Panc1 (cell line): Measurements from ENCODE around the gene GHDC. TPM values are rescaled to one million over a fixed set of nuclear protein-coding genes. Genes with fewer than 3 reads are reported as not detected.
A peak's percentile ranks its signal among the peaks of the same experiment; 100 is the strongest.

Experiments
- ATAC-seq: fragments of 200-7000 bp; cut with Tn5 transposase; 2 replicates; pipeline ENCODE4 v1.9.1; 2020; ENCODE audit warnings: mild to moderate bottlenecking, moderate library complexity
- BruUV-seq: library from RNA; stranded (reverse); fragments of 400-500 nt; replicated peaks from 2 replicates; lab custom pipeline; 2021; lab: Mats Ljungman, UMichigan
- CTCF ChIA-PET: fragments of 300-600 bp; sonication (Branson Sonifier 250); formaldehyde crosslinking; loops from one replicate; lab custom pipeline; 2022; ENCODE audit warnings: antibody characterized with exemption; lab: Charles Lee
- POLR2A ChIA-PET: fragments of 300-600 bp; sonication (Branson Sonifier 250); formaldehyde crosslinking; loops from one replicate; lab custom pipeline; 2022; ENCODE audit warnings: antibody characterized with exemption; lab: Charles Lee
- DNase-seq: peaks from one replicate; pipeline ENCODE4 v3.0.0-alpha.2; 2010; ENCODE audit warnings: low read depth, low spot score
- H3K27ac ChIP-seq: 2 replicates; pipeline ENCODE4 v1.5.1; 2011; ENCODE audit warnings: mild to moderate bottlenecking, low read length, inconsistent platforms
- H3K27me3 ChIP-seq: fragments of 200-500 bp; sonication (Bioruptor generic); 2 replicates; pipeline ENCODE4 v1.6.0; 2014; ENCODE audit warnings: low read length, inconsistent platforms; ENCODE audit not compliant: control insufficient read depth, insufficient read depth
- H3K36me3 ChIP-seq: fragments of 200-500 bp; sonication (Bioruptor generic); 2 replicates; pipeline ENCODE4 v1.5.1; 2014; ENCODE audit warnings: inconsistent platforms, mild to moderate bottlenecking, low read length, moderate library complexity; ENCODE audit not compliant: control insufficient read depth, insufficient read depth
- H3K4me1 ChIP-seq: 2 replicates; pipeline ENCODE4 v1.5.1; 2011; ENCODE audit warnings: inconsistent platforms, mild to moderate bottlenecking, low read length, moderate library complexity; ENCODE audit not compliant: control insufficient read depth, insufficient read depth
- H3K4me3 ChIP-seq, 2 experiments: 2 replicates each; pipeline ENCODE4 v1.5.1; 2011 to 2012; ENCODE audit warnings: low read depth in 2 of 2, low read length in 2 of 2, mild to moderate bottlenecking in 2 of 2, inconsistent platforms in 1 of 2, moderate library complexity in 1 of 2
- H3K9me3 ChIP-seq: fragments of 200-500 bp; sonication (Bioruptor generic); 2 replicates; pipeline ENCODE4 v1.5.1; 2014; ENCODE audit warnings: low read depth, mild to moderate bottlenecking, inconsistent platforms, low read length, moderate library complexity; ENCODE audit not compliant: control insufficient read depth, insufficient read depth
- POLR2AphosphoS5 ChIP-seq: IDR thresholded peaks from 2 replicates; pipeline ENCODE4 v1.6.1; 2012; ENCODE audit warnings: mild to moderate bottlenecking, low read depth, low read length, moderate library complexity
- SIN3A ChIP-seq: IDR thresholded peaks from 2 replicates; pipeline ENCODE4 v1.6.1; 2012; ENCODE audit warnings: low read depth, mild to moderate bottlenecking, low read length, moderate library complexity, borderline replicate concordance; ENCODE audit not compliant: insufficient read depth
- TCF7L2 ChIP-seq: IDR thresholded peaks from 2 replicates; pipeline ENCODE4 v1.6.1; 2011; ENCODE audit warnings: mild to moderate bottlenecking, low read depth, low read length, inconsistent platforms
- in situ Hi-C: cut with HindIII; loops from 2 replicates; pipeline ENCODE4 v1.10.0; 2016; ENCODE audit warnings: low sequenced_read_pairs, low pct_unique_long_range_greater_than_20kb
- intact Hi-C: fragments of 100-400 bp; cut with micrococcal nuclease; formaldehyde crosslinking; loops from one replicate; pipeline ENCODE4 v1.10.0; 2022; ENCODE audit not compliant: unreplicated experiment
- total RNA-seq: library from RNA; stranded (reverse); gene quantifications from one replicate; pipeline ENCODE4 v1.2.1, GENCODE V29; 2021; ENCODE audit not compliant: unreplicated experiment
- TF ChIP-seq, protein P1 (sequence below): fragments of 450-650 bp; IDR thresholded peaks from 2 replicates; pipeline ENCODE4 v1.5.1; 2017; ENCODE audit warnings: mild to moderate bottlenecking
- TF ChIP-seq, protein P2 (sequence below), 2 experiments: IDR thresholded peaks; 2 replicates each; pipeline ENCODE4 v1.6.1; 2011 to 2012; ENCODE audit warnings: low read depth in 2 of 2, control low read depth in 1 of 2, low read length in 1 of 2, mild to moderate bottlenecking in 1 of 2, moderate library complexity in 1 of 2; ENCODE audit not compliant: insufficient read depth in 1 of 2

GHDC gene
- total RNA-seq, 1 experiment from 2014 or later, result 21.8 TPM

DNA sequence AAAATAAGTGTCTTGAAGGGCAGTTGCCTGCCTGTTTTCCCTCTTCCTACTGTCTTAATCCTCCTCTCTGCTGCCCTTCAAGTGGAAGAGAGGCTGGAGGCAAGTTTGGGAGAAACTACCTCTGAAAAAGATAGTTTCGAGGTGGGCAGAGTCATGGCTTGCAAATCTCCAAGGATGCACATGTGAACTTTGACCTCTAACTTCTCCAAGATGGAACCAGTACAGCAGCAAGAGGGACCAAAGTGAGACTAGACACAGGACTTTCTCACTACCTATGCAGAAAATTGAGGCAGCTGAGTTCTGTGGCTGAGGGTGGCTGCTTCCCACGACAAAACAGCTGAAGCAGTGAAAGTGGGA, 12.5 kb downstream of the GHDC start:
- peak overlapping the region; percentile 51; the same call in 1 of the 2 replicates for H3K27ac ChIP-seq
- ATAC-seq (no peak), DNase-seq (no peak)
- H3K36me3 ChIP-seq, result no peaks in the 10 kb centered on the region
- in situ Hi-C loops, result no loop called here
- CTCF ChIA-PET, result no interaction called here
- BruUV-seq, result no TSS peak
- TF ChIP-seq, protein P1, sequence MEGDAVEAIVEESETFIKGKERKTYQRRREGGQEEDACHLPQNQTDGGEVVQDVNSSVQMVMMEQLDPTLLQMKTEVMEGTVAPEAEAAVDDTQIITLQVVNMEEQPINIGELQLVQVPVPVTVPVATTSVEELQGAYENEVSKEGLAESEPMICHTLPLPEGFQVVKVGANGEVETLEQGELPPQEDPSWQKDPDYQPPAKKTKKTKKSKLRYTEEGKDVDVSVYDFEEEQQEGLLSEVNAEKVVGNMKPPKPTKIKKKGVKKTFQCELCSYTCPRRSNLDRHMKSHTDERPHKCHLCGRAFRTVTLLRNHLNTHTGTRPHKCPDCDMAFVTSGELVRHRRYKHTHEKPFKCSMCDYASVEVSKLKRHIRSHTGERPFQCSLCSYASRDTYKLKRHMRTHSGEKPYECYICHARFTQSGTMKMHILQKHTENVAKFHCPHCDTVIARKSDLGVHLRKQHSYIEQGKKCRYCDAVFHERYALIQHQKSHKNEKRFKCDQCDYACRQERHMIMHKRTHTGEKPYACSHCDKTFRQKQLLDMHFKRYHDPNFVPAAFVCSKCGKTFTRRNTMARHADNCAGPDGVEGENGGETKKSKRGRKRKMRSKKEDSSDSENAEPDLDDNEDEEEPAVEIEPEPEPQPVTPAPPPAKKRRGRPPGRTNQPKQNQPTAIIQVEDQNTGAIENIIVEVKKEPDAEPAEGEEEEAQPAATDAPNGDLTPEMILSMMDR, result no peak
- TF ChIP-seq SIN3A (no peak), TCF7L2 (no peak), POLR2AphosphoS5 (no peak)
- TF ChIP-seq, protein P2, sequence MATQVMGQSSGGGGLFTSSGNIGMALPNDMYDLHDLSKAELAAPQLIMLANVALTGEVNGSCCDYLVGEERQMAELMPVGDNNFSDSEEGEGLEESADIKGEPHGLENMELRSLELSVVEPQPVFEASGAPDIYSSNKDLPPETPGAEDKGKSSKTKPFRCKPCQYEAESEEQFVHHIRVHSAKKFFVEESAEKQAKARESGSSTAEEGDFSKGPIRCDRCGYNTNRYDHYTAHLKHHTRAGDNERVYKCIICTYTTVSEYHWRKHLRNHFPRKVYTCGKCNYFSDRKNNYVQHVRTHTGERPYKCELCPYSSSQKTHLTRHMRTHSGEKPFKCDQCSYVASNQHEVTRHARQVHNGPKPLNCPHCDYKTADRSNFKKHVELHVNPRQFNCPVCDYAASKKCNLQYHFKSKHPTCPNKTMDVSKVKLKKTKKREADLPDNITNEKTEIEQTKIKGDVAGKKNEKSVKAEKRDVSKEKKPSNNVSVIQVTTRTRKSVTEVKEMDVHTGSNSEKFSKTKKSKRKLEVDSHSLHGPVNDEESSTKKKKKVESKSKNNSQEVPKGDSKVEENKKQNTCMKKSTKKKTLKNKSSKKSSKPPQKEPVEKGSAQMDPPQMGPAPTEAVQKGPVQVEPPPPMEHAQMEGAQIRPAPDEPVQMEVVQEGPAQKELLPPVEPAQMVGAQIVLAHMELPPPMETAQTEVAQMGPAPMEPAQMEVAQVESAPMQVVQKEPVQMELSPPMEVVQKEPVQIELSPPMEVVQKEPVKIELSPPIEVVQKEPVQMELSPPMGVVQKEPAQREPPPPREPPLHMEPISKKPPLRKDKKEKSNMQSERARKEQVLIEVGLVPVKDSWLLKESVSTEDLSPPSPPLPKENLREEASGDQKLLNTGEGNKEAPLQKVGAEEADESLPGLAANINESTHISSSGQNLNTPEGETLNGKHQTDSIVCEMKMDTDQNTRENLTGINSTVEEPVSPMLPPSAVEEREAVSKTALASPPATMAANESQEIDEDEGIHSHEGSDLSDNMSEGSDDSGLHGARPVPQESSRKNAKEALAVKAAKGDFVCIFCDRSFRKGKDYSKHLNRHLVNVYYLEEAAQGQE (IDR thresholded peaks at IDR 0.05; ENCODE audit: insufficient read depth in 1 of 2, low read depth in 2 of 2, low read length in 1 of 2), result no peak
- POLR2A ChIA-PET, result interaction anchor here (0.6 kb wide), 1 partner anchor 143 kb away, joined by 4 read pairs; no protein-coding TSS in a partner anchor
- peaks cover 12% of the 10 kb centered on the region for H3K4me1 ChIP-seq
- H3K4me3 ChIP-seq, result no peak overlapping the region
- no peaks in the 10 kb centered on the region for H3K9me3 ChIP-seq
- H3K27me3 ChIP-seq, result no peaks in the 10 kb centered on the region
- intact Hi-C loops, result no loop called here

DNA sequence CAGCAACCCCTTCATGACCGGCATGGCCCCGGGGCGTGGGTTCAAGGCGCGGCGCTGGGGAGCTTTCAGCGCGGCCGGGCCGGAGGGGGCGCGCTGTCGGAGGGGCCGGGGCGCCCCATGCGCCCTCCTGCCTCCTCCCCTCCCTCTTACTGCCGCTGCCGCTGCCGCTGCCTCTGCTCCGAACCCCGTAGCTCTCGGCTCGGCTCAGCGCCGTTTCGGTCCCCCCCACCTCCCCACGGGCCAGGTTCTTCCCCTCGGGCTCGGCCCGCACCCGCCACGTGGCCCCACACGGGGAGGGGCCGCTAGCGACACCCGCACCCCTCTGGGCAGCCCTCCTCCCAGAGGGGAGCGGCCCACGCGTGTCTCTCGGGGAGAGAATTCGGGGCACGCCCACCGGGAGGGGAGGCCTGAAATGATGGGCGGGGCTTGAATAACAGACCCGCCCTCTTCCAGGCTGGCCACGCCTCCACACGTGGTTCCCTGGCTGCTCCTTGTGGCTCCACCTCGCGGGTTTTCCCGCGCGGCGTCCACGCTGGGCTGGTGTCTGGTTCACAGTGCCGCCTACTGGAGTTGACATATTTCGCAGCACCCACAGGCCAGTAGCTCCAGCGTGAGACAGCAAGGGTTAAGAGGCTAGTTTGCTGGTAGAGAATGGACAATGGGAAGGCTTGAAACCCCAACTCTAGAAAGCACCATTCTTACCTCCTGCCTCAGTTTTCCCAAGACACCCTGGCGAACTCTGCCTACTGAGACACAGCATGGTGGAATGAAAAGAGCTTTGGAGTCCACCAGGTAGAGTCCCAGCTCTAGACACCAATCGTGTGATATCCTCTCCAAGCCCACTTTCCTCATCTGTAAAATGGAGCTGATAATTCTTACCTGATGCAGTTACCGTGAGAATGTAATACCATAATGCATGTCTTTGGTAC, 13.1 kb downstream of the GHDC start, which contains the start of gene KCNH4:
TSS of gene KCNH4 (minus strand) at position 221 of the 929 bp plus-strand sequence. CDS start at position 24, 197 bp downstream.
- no peaks in the 10 kb centered on the region for H3K36me3 ChIP-seq
- no peaks in the 10 kb centered on the region for H3K27me3 ChIP-seq
- ATAC-seq (peak; percentile 73), DNase-seq (no peak)
- TF ChIP-seq, protein P1, result peak; percentile 67
- TF ChIP-seq, protein P2 (IDR thresholded peaks at IDR 0.05; ENCODE audit: insufficient read depth in 1 of 2, low read depth in 2 of 2, low read length in 1 of 2), result no peak
- TF ChIP-seq POLR2AphosphoS5, result no peak
- no peak for TF ChIP-seq SIN3A
- TF ChIP-seq TCF7L2, result no peak
- H3K27ac ChIP-seq, result peak within 1 kb of the TSS; percentile 51
- in situ Hi-C loops (no loop called here), intact Hi-C loops (no loop called here)
- peaks cover 12% of the 10 kb centered on the region for H3K4me1 ChIP-seq
- H3K9me3 ChIP-seq, result no peaks in the 10 kb centered on the region
- peak within 1 kb of the TSS; percentile 52 to 61 for H3K4me3 ChIP-seq
- no TSS peak for BruUV-seq
- ChIA-PET CTCF (interaction anchor here (0.6 kb wide), 1 partner anchor 201 kb away, joined by 3 read pairs; no protein-coding TSS in a partner anchor), POLR2A (interaction anchor here (0.5 to 0.6 kb wide), 3 partner anchors 144 to 353 kb away, joined by 4 to 6 read pairs (median 4); partner anchors contain the start of gene ODAD4)
